HepG2 (cell line): ENCODE measurements around the gene PDIA4. TPM values are rescaled to one million over a fixed set of nuclear protein-coding genes. Genes with fewer than 3 reads are reported as not detected.

Experiments used
- BRCA1 ChIP-seq: sonication (generic); formaldehyde crosslinking; IDR thresholded peaks from 2 replicates; pipeline ENCODE4 v1.4.0; 2020; ENCODE audit warnings: missing genetic modification reagents
- CEBPB ChIP-seq: IDR thresholded peaks from 2 replicates; pipeline ENCODE4 v1.6.1; 2011; ENCODE audit warnings: low read depth, low read length, improper control_type of control experiment, borderline replicate concordance
- ELF4 ChIP-seq: sonication (generic); formaldehyde crosslinking; IDR thresholded peaks from 2 replicates; pipeline ENCODE4 v1.5.0; 2020; ENCODE audit warnings: missing genetic modification reagents, mild to moderate bottlenecking, moderate library complexity, borderline replicate concordance
- HNRNPL ChIP-seq: fragments of 200-400 bp; formaldehyde crosslinking; IDR thresholded peaks from 2 replicates; pipeline ENCODE4 v1.6.1; 2017; ENCODE audit warnings: mild to moderate bottlenecking, low read depth, low read length
- MYC ChIP-seq: sonication (generic); formaldehyde crosslinking; IDR thresholded peaks from 2 replicates; pipeline ENCODE4 v1.9.0; 2021; ENCODE audit warnings: missing genetic modification reagents, borderline replicate concordance
- NCOA2 ChIP-seq: sonication (generic); formaldehyde crosslinking; IDR thresholded peaks from 2 replicates; pipeline ENCODE4 v1.8.0; 2022; ENCODE audit warnings: inconsistent platforms
- NFRKB ChIP-seq: fragments of 450-650 bp; IDR thresholded peaks from 2 replicates; pipeline ENCODE4 v1.6.1; 2017
- NFYC ChIP-seq: IDR thresholded peaks from 2 replicates; pipeline ENCODE4 v1.6.1; 2016; ENCODE audit warnings: missing genetic modification reagents, missing compliant biosample characterization
- PHB2 ChIP-seq: fragments of 450-650 bp; IDR thresholded peaks from 2 replicates; pipeline ENCODE4 v1.6.1; 2018; ENCODE audit not compliant: partially characterized antibody
- PTBP1 ChIP-seq: fragments of 200-400 bp; formaldehyde crosslinking; IDR thresholded peaks from 2 replicates; pipeline ENCODE4 v1.6.1; 2018; ENCODE audit warnings: low read length, low read depth; ENCODE audit not compliant: poor library complexity, severe bottlenecking
- SOX13 ChIP-seq, 3 experiments: fragments of 450-650 bp in 1 of 3; sonication (generic) in 1 of 3; formaldehyde crosslinking in 1 of 3; IDR thresholded peaks in 2 of 3; conservative IDR thresholded peaks in 1 of 3; 2 replicates each; pipeline versions ENCODE4 v1.5.0 to v1.6.1; 2016 to 2020; ENCODE audit warnings: antibody characterized with exemption in 1 of 3, mild to moderate bottlenecking in 1 of 3, missing compliant biosample characterization in 1 of 3, missing genetic modification reagents in 1 of 3, moderate library complexity in 1 of 3
- SP5 ChIP-seq: IDR thresholded peaks from 2 replicates; pipeline ENCODE4 v1.6.1; 2016; ENCODE audit warnings: low read depth, borderline replicate concordance
- TOPORS ChIP-seq: sonication (generic); formaldehyde crosslinking; IDR thresholded peaks from 2 replicates; pipeline ENCODE4 v1.8.0; 2023; ENCODE audit warnings: mild to moderate bottlenecking, missing genetic modification reagents
- ZBED4 ChIP-seq: sonication (generic); formaldehyde crosslinking; IDR thresholded peaks from 2 replicates; pipeline ENCODE4 v1.4.0; 2020; ENCODE audit warnings: missing genetic modification reagents, borderline replicate concordance
- ZFP90 ChIP-seq: sonication (generic); formaldehyde crosslinking; IDR thresholded peaks from 2 replicates; pipeline ENCODE4 v1.8.0; 2022; ENCODE audit warnings: missing genetic modification reagents, mild to moderate bottlenecking, inconsistent platforms, borderline replicate concordance
- ZFYVE20 ChIP-seq: sonication (generic); formaldehyde crosslinking; IDR thresholded peaks from 2 replicates; pipeline ENCODE4 v1.8.0; 2023; ENCODE audit warnings: low read depth, mild to moderate bottlenecking, moderate library complexity, missing genetic modification reagents, borderline replicate concordance
- ZNF224 ChIP-seq: sonication (generic); formaldehyde crosslinking; IDR thresholded peaks from 2 replicates; pipeline ENCODE4 v1.5.0; 2020; ENCODE audit warnings: mild to moderate bottlenecking, missing genetic modification reagents
- ZNF670 ChIP-seq: sonication (generic); formaldehyde crosslinking; IDR thresholded peaks from 2 replicates; pipeline ENCODE4 v1.8.0; 2022; ENCODE audit warnings: mild to moderate bottlenecking, missing genetic modification reagents, borderline replicate concordance
- ZSCAN12 ChIP-seq: sonication (generic); formaldehyde crosslinking; IDR thresholded peaks from 2 replicates; pipeline ENCODE4 v1.9.0; 2021; ENCODE audit warnings: mild to moderate bottlenecking, missing genetic modification reagents
- polyA plus RNA-seq, 8 experiments: library from polyadenylated mRNA; depleted of rRNA in 3 of 8; stranded (reverse) in 7 of 8; unstranded in 1 of 8; fragments of >200 nt; fragmentation: Illumina TruSeq in 4 of 8; extraction: Trizol in 4 of 8; gene quantifications; 2 replicates each; pipeline versions ENCODE4 v1.2.1 to v1.2.3, GENCODE V29; 2011 to 2016; ENCODE audit warnings: low read depth in 4 of 8, missing spikeins in 1 of 8, mixed read lengths in 1 of 8; ENCODE audit not compliant: insufficient read depth in 1 of 8
- total RNA-seq, 5 experiments: library from RNA; depleted of rRNA; stranded (reverse); fragments of >200 nt; fragmentation: Illumina TruSeq; extraction: Trizol; gene quantifications; 2 replicates each; pipeline ENCODE4 v1.2.3, GENCODE V29; 2016; ENCODE audit warnings: low read depth in 1 of 5
- TF ChIP-seq, protein P1 (sequence below): sonication (generic); formaldehyde crosslinking; IDR thresholded peaks from 2 replicates; pipeline ENCODE4 v1.5.1; 2020; ENCODE audit warnings: mild to moderate bottlenecking, missing genetic modification reagents, borderline replicate concordance

PDIA4 gene
- total and polyA plus RNA-seq, 2 of the 13 experiments (the other 11 are each of a cell fraction or from before 2014, with no cell fraction given): 278 to 402 TPM

- no peak for TF ChIP-seq ZBED4 (CRISPR knock-in tag)
- TF ChIP-seq CEBPB: no peak
- TF ChIP-seq MYC: no peak
- TF ChIP-seq NFRKB: no peak
- TF ChIP-seq SOX13 (IDR thresholded peaks at IDR 0.05): no peak
- peak in 1 of 2 experiments; percentile 61; a peak in 2 of 4 replicates for TF ChIP-seq SOX13 (CRISPR knock-in tag; conservative IDR thresholded peaks at IDR 0.05 in 1 of 2, IDR thresholded peaks at IDR 0.05 in 1 of 2)
- no peak for TF ChIP-seq PHB2
- TF ChIP-seq SP5 (CRISPR knock-in tag): no peak
- TF ChIP-seq ZFYVE20: no peak
- TF ChIP-seq NFYC: no peak
- TF ChIP-seq TOPORS (CRISPR knock-in tag): no peak
- TF ChIP-seq ZFP90: 0 out of 2 replicates have a peak, but pooled peaks have one; percentile 48
- TF ChIP-seq PTBP1: no peak
- TF ChIP-seq ZNF224 (CRISPR knock-in tag): no peak
- TF ChIP-seq, protein P1, sequence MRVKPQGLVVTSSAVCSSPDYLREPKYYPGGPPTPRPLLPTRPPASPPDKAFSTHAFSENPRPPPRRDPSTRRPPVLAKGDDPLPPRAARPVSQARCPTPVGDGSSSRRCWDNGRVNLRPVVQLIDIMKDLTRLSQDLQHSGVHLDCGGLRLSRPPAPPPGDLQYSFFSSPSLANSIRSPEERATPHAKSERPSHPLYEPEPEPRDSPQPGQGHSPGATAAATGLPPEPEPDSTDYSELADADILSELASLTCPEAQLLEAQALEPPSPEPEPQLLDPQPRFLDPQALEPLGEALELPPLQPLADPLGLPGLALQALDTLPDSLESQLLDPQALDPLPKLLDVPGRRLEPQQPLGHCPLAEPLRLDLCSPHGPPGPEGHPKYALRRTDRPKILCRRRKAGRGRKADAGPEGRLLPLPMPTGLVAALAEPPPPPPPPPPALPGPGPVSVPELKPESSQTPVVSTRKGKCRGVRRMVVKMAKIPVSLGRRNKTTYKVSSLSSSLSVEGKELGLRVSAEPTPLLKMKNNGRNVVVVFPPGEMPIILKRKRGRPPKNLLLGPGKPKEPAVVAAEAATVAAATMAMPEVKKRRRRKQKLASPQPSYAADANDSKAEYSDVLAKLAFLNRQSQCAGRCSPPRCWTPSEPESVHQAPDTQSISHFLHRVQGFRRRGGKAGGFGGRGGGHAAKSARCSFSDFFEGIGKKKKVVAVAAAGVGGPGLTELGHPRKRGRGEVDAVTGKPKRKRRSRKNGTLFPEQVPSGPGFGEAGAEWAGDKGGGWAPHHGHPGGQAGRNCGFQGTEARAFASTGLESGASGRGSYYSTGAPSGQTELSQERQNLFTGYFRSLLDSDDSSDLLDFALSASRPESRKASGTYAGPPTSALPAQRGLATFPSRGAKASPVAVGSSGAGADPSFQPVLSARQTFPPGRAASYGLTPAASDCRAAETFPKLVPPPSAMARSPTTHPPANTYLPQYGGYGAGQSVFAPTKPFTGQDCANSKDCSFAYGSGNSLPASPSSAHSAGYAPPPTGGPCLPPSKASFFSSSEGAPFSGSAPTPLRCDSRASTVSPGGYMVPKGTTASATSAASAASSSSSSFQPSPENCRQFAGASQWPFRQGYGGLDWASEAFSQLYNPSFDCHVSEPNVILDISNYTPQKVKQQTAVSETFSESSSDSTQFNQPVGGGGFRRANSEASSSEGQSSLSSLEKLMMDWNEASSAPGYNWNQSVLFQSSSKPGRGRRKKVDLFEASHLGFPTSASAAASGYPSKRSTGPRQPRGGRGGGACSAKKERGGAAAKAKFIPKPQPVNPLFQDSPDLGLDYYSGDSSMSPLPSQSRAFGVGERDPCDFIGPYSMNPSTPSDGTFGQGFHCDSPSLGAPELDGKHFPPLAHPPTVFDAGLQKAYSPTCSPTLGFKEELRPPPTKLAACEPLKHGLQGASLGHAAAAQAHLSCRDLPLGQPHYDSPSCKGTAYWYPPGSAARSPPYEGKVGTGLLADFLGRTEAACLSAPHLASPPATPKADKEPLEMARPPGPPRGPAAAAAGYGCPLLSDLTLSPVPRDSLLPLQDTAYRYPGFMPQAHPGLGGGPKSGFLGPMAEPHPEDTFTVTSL (CRISPR knock-in tag): no peak
- no peak for TF ChIP-seq HNRNPL
- TF ChIP-seq ELF4 (CRISPR knock-in tag): no peak
- TF ChIP-seq BRCA1 (CRISPR knock-in tag): peak; percentile 69; the same call in 1 of the 2 replicates
- no peak for TF ChIP-seq NCOA2 (CRISPR knock-in tag)
- no peak for TF ChIP-seq ZNF670 (CRISPR knock-in tag)
- TF ChIP-seq ZSCAN12: no peak
Measured at GRCh38 chr7:148983200-148984146, 44.8 kb downstream of the PDIA4 start (continued).
